ENCODE results near the gene LCN10. TPM values are rescaled to one million over a fixed set of nuclear protein-coding genes. Genes with fewer than 3 reads are reported as not detected.

LCN10 gene
- total and polyA plus RNA-seq, 2 of the 13 experiments (the other 11 are each of a cell fraction or from before 2014, with no cell fraction given) = 0.53 to 0.61 TPM

GRCh38 chr9:136697821-136698526 lies 44.8 kb downstream of the LCN10 start (continued):
- TF ChIP-seq PHF21A (CRISPR knock-in tag; IDR thresholded peaks at IDR 0.05) (peak; percentile 78), ZNF562 (CRISPR knock-in tag; IDR thresholded peaks at IDR 0.05; ENCODE audit: borderline replicate concordance) (no peak), ZNF251 (CRISPR knock-in tag; IDR thresholded peaks at IDR 0.05) (no peak), ZMAT5 (CRISPR knock-in tag; IDR thresholded peaks at IDR 0.05; ENCODE audit: borderline replicate concordance, low read depth) (no peak), DDIT3 (CRISPR knock-in tag; IDR thresholded peaks at IDR 0.05) (no peak), ZBTB25 (CRISPR knock-in tag; IDR thresholded peaks at IDR 0.05) (0 out of 2 replicates have a peak, but pooled peaks have one; percentile 34), JUND (CRISPR knock-in tag; IDR thresholded peaks at IDR 0.05) (no peak), STAG1 (CRISPR knock-in tag; IDR thresholded peaks at IDR 0.05) (no peak; the same call in 1 of the 2 replicates), GABPA (IDR thresholded peaks at IDR 0.05; ENCODE audit: low read depth, low read length) (no peak), GABPA (CRISPR knock-in tag; IDR thresholded peaks at IDR 0.05; ENCODE audit: low read depth) (no peak), DZIP1 (CRISPR knock-in tag; IDR thresholded peaks at IDR 0.05) (no peak), ZFX (CRISPR knock-in tag; IDR thresholded peaks at IDR 0.05; ENCODE audit: low read depth) (no peak), ZFP62 (CRISPR knock-in tag; IDR thresholded peaks at IDR 0.05) (no peak), THAP9 (CRISPR knock-in tag; IDR thresholded peaks at IDR 0.05; ENCODE audit: borderline replicate concordance) (no peak), HINFP (CRISPR knock-in tag; IDR thresholded peaks at IDR 0.05; ENCODE audit: low read depth) (no peak), ZNF280D (CRISPR knock-in tag; IDR thresholded peaks at IDR 0.05) (no peak), POGZ (CRISPR knock-in tag; IDR thresholded peaks at IDR 0.05) (no peak)
